Pulmonary artery endothelial cell (primary cell): ENCODE measurements around the gene GNAQ. TPM values are rescaled to one million over a fixed set of nuclear protein-coding genes. Genes with fewer than 3 reads are reported as not detected.
"Not testable (repeated sequence)": the region's sequence is repeated elsewhere in the genome, so short reads cannot be mapped to it uniquely, and the experiment has no call there.

Experiments
- DNase-seq: peaks from one replicate; pipeline ENCODE4 v3.0.0-alpha.2; 2011; ENCODE audit warnings: low read depth, low spot score
- total RNA-seq: library from RNA; depleted of rRNA; stranded (reverse); fragments of >200 nt; gene quantifications from 2 replicates; pipeline ENCODE4 v1.2.3, GENCODE V29; 2014

Gene GNAQ
- total RNA-seq, 1 donor from 2014 or later, result 37.2 TPM

DNA sequence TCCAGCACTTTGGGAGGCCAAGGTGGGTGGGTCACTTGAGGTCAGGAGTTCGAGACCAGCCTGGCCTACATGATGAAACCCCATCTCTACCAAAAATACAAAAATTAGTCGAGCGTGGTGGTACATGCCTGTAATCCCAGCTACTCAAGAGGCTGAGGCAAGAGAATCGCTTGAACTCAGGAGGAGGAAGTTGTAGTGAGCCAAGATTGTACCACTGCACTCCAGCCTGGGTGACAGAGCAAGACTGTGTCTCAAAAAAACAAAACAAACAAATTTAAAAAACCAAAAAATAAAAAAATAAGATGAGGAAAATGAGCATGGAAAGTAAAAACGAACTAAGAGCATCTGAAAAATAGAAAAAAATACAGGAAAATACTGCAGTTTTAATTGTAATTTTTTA is 152.8 kb downstream of the GNAQ start:
- not testable (repeated sequence) for DNase-seq

DNA sequence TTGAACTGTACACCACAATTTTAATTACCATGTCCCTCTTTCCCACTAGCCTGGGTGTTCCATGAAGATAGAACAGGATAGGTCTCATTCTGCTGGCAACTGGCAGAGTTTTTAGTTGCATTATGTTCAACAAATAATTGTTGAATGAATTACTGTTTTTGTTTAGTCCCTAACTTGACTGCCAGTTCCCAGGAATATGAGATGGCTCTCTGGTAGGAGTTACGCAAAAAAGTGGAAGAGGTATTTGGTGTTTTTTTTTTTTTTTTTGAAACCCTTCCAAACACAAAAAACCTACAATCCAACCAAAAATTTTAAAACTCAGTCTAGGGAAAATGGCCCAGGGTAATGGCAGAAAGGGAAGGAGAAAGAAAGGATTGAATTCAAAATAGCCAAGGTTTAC is 153.6 kb downstream of the GNAQ start:
- DNase-seq, result no peak

DNA sequence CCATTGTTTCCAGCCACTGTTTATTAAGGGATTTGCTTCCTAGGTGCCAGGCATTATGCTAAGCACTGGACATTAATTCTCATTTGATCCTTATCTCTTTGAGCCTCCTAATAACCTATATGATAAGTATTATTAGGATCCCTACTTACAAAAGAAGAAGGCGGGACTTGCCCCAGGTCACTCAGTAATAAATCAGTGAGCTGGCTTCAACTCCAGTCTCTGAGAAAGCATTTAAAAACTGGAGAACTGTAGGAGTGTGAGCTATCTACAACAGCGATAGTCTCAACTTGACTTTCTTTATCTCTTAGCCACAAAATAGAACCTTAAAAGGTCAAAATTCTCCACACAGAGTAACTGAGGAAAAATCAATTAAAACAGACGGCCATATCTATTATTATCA is 155.0 kb downstream of the GNAQ start:
- DNase-seq, result no peak

DNA sequence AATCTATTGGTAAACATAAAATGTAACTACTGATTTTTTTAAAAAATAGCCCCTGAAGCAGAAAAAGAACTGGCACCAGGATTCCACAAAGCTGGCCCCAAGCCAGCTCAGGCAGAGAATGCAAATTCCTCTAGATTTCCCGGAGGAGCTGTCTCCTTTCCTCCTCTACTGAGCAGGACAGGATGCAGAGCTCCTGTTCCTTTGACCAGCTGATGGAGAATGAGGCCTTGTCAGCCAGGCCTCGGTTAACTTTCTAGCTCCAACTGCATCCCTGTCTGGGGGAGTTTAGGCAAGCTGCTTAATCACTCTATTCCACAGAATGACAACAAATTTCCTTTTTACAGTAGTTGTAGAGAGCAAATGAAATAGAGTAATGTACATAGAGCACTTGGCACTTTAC is 155.5 kb downstream of the GNAQ start:
- DNase-seq, result peak; percentile 24

DNA sequence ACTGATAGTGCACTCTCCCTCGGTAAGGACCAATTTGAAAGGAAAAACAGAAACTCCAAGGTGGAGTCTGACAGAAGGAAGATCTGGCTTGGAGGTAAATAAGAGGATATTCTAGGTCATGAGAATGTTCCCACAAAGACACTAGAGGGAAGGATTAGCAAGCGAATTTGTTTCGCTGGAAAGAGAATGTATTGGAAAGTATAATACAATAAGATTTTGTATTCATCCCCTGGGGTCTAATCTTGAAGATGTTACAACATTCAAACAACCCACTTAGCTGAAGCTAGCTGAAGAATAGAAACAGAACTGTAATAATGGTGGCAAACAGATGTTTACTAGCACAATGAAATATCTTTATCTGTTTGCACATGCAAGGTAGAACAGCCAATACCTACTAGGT is 158.7 kb downstream of the GNAQ start:
- no peak for DNase-seq

DNA sequence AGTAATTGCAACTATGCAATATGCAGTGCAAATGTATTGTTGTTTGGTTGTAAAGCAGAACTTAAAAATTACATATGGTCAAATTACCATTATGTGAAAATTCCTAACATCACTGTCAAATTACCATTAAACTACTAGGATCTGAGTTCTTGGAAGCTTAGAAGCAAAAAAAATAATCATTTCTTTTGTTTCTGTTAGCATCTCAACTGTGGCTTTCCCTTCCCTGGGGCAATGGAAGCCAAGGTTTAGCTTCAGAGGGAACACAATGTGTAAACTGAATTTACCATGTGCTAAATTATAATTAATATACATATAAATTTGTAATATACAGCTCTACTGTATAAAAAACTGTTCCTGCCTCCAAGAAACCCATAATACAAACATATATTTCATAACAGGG is 159.4 kb downstream of the GNAQ start:
- DNase-seq, result no peak

DNA sequence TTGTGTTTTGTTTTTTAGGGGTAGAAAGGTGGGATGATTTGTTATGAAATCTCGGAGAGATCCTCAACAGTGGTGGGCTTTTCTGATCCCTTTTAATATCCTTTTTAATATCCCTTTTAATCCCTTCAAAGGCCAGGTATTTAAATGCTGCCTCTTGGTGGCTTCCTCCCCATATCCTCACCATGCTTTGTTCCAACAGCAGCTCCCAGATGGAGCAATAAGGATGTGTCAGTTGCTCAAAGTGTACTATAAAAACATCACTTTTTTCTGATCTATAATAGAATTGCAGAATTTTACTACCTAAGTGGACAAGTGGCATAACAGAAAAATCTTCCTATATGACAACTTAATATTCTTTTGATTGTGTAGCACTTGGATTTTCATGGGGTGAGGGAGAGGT is 160.1 kb downstream of the GNAQ start:
- no peak for DNase-seq

DNA sequence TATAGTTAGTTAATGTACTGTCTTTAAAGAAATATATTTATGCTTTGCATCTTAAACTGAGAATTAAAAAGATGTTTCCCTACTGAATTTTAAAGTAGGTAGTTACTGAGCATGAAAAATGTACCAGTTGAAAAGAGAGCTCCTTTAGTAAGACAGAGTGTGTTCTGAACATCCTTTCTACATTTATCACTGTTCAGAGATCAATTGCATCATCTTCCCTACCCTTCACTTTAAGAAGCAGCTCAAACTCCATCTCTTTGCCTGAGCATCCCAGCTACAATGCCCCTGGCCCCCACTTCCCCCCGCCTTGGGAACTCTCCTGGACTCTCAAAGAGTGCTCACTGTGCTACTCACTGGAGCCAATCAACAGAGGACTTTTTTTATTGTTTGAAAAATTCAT is 164.7 kb downstream of the GNAQ start:
- no peak for DNase-seq

DNA sequence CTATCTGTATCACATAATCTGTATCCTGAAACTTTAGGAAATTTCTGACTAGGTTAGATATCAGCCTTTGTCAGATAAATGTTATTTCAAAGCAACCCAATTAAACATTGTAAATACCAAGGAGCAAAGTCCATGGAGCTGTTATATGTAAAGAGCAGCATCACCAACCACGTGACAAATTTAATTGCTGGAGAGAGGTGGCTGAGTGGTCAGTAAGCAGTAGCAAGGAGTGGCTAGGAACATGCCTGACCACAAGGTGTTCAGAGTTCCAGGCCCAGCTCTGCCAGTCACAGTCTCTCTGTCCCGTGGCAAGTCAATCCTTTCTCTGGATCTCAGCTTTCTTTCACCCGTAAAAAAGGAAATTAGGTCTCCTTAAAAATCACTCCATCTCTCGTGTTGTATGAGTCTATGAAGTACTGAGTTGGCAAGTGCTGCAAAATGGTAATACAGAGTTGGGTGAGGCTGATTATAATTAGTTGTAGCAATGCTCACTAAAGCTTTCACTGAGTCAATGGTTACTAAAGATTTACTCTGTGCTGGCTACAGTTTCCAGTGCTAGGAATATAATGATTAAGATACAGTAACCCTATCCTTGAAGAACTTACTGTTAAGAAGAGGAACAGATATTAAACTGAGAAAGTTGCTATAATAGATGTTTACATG is 166.1 kb downstream of the GNAQ start:
- DNase-seq, result no peak

DNA sequence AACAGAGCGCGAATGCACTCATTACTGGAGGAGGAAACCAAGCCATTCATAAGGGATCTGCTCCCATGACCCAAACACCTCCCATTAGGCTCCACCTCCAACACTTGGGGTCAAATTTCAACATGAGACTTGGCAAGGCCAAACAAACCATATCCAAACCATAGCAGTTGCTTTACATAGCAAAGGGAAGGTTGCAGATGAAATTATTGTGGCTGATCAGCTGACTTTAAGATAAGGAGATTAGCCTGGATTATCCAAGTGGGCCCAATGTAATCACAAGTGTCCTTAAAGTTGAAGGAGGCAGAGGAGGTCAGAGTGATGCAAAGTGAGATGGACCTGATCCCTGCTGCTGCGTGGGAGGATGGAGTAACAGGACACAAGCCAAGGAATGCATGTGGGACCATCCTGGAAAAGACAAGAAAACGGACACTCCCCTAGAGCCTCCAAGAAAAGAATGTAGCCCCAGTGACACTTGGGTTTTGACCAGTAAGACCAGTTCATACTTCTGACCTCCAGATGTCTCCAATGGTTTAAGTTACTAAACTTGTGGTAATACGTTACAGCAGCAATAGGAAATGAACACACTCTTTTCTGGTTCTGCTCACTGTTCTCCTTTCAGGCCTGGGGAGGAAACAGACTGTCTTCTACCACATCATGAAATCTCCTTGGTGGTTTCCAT is 167.3 kb downstream of the GNAQ start:
- no peak for DNase-seq

DNA sequence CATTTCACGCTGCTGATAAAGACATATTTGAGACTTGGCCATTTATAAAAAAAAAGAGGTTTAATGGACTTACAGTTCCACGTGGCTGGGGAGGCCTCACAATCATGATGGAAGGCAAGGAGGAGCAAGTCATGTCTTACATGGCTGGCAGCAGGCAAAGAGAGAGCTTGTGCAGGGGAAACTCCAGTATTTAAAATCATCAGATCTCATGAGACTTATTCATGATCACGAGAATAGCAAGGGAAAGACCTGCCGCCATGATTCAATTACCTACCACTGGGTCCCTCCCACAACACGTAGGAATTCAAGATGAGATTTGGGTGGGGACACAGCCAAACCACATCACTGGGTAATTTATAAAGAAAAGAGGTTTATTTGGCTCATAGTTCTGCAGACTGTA is 168.0 kb downstream of the GNAQ start:
- DNase-seq, result not testable (repeated sequence)

DNA sequence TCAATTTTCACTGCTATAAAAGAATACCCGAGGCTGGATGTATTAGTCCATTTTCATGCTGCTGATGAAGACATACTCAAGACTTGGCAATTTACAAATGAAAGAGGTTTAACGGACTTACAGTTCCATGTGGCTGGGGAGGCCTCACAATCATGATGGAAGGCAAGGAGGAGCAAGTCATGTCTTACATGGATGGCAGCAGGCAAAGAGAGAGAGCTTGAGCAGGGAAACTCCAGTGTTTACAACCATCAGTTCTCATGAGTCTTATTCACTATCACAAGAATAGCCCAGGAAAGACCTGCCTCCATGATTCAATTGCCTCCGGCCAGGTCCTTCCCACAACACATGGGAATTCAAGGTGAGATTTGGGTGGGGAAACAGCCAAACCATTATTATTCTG is 170.7 kb downstream of the GNAQ start:
- DNase-seq, result not testable (repeated sequence)

DNA sequence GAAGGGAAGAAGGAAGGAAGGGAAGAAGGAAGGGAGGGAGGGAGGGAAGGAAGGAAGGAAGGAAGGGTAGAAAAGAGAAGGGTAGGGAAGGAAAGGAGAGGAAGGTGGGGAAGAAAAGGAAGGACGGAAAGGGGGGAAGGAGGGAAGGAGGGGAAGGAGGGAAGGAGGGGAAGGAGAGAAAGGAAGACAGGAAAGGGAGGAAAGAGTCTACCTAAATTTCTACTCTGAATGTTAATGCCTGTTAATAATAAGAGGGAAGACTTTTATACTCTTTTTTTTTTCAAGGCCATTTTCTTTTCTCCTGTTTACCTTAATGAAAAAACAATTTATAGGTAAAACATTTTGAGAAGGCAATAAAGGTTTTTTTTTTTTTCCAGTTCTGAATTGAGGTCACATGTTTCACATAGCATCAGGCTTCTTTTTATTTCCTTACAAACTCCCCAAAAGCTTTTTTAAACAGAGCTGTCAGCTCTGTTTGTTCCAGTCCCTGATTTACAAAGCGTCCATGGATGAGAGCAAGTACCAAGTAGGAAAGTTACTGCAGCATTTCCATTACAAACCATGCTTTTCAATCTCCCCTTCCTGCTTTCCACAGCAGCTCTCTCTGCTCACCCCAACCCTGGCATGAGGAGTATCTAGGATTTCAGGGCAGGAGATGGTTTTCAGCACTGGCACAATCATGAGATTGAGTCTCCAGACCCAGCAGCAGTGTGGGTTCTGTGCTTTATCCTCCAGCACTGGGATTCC is 173.9 kb downstream of the GNAQ start:
- no peak for DNase-seq

DNA sequence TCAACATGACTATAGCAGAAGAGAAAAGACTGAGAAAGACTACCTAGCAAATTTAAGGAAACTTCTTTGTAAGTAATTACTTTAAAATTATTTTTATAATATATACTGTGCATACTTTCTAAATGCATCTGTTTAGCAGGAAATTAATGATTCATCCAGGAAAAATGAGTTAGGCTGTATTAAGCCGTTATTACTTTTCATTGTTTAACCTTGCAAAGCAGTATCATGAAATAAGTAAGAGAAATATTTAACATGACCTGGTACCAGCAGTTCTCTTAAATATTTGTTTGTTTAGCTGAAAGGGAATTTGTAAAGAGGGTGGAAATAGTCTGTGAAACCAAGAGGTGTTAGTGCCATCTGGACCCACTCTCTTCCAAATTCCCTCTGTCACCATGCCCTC is 175.0 kb downstream of the GNAQ start:
- DNase-seq, result no peak

DNA sequence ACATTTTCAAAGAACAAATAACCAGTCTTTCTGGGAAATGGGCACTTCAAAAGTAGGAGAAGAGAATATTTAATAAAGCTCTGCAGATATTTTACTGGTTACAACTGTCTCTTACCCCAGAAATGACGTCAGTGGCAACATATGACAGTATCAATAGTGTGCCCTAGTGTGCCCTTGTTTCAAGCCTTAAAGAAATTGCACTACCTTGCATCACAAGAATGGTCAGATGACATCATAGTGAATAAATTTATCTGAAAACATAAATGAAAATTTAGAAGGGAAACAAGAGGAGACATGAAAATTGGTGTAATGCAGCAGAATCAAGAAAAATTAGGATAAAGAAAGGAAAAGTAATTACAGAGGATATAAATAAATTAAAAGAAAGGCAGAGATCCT is 176.7 kb downstream of the GNAQ start:
- DNase-seq, result no peak

DNA sequence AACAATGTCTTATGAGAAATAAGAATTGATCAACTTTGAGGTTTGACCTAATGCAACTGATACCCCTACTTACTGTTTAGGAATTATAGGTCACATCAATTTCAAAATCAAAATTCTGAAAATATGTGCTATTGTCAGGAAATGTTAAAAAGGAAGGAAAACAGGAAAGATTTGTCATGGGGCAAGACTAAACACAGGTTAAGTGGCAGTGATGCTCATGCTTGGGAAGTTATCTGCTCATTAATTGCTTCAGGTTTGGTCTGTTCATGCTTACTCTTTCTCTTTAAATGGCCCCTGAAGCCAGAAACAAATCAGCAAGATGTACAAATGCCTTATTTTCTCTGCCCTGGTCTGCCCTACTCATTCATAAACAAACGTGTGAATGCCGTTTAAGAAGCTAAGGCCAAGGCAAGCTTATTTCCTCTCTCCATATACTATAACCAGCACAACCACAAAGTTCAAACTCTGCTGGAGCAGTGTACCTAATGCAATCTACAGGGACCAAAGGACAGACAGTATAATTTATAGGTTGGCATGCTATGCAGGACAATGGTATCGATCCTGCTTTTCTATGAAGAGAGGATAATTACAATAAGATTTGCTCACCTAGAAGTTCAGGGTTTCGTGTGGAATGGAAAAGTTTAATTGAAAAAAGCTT is 177.2 kb downstream of the GNAQ start:
- DNase-seq, result no peak

DNA sequence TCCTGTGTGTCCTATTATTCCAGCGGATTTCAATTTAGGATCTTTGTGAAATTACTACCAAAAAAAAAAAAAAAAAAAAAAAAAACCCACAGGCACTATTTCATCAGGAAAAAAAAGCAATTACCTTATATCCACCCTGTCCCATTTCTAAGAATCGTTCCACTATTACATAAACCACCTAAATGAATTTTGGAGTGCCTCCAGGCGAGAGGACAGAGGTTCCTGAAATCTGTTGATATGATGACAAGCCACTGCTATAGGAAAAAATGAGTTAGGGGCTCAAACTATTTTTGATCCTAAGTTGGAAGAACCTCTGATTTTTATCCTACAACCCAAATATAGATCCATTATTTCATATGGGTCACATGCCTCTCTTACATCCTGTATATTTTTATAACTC is 177.9 kb downstream of the GNAQ start:
- no peak for DNase-seq

DNA sequence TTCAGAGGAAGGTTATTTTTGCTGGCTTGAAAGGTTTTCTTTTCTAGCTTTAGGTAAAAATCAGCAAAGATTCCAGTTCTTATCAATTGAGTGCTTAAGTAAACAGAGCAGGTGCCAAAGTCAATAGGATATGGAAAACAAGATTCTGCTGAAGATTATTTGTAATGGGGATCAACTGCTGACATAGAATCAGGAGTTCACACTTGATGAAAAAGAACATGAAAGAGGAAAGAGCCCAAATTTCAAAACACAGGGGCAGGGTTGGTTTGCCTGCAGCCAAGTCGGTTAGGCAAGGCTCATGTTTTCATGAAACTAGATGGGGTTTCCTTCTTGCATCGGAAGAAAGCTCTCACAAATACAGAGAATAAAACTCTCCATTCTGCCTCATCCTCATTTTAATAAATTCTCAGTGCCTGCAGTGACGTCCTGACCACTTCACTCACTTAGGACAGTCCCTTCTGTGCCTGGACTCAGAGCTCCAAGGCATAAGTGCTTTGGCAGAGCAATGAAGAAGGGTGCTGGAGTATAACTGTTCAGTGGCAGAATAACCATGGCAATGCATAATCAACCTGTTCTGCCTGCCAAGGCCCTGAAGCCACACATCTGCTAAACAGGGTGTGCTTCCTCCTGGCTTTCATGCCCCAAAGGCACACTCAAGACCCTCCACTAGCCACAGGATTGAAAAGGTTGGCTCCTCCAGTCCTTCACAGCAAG is 179.6 kb downstream of the GNAQ start:
- no peak for DNase-seq

DNA sequence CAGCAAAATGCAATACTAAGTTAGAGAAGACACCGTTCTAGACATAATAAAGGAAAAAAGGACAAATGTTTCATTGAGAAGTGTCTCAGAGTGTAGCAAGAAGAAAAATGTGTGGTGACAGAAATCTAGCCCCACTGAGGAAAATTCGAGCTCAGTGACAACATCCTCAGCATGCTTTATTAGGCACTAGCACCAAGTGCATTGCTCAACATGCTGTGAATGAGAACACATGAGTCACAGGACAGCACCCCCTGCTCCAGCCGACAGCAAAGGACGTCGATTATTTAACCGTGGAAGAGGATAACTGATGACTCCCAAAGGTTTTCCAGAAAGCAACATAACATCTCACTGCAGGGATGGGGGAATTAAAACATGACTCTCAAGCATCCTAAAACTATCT is 182.7 kb downstream of the GNAQ start:
- peak; percentile 50 for DNase-seq

DNA sequence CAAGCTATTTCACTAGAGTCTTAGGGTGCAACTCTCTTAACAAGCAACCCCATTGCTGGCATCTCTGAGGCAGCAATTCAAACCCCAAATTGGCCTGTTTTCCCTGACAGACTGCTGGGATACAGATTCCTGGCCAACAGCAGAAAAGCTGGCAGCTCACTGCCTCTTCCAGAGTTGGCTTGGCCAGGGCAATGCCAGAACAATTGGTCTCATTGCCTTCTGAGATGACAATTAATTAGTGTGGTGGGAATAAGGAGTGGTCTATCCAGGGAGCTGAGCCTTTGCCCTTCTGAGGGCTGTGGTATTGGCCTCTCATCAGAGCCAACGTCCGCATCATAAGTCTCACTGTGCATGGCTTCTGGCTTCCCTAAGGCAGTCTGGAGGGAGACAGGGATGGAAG is 183.2 kb downstream of the GNAQ start:
- DNase-seq, result no peak

DNA sequence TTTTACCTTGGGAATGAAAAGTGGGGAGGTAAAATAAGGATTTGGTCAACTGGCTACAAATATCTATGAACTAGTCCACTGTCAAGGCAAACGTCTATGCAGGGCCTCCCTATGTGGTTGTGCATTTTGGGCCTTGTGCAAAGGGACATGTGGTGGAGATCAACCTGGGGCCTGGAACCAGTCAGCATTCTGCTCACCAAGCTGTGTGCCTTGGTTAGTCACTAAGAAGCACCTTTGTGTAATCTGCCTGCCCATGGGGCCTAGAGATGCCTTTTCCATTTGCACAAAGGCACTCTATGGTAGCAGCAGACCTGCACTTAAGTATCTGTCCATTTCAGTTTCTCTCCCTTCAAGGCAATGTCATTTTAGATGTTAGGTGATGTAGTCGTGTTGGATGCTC is 184.0 kb downstream of the GNAQ start:
- no peak for DNase-seq

DNA sequence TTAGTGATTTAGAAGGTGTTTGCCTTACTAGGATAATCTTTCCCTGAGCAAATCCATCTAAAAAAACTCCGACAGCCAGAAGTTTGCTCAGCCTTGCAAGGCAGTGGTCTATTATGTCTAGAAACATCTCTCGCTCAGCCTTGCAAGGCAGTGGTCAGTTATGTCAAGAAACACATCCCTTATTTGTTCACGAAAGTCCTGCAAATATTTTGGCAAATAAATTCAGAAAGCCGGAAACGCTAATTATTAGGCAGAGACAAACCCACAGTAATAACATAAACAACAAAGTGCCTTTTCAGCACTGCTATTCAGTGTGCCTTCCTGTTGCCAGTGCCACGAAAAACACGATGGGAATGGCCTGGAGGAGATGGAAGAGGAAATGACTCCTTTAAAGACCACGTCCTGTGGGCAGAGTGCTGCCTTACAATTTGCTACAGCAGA is 184.5 kb downstream of the GNAQ start:
- DNase-seq, result peak; percentile 88
